Stimulated activated CD8-positive, alpha-beta memory T cell treated with anti-CD3 and anti-CD28 coated beads, Interleukin-7, amount 100 ng/mL, for 24 hours (primary cell): ENCODE data around the gene TMEM132E.
"Not testable (repeated sequence)": the region's sequence is repeated elsewhere in the genome, so short reads cannot be mapped to it uniquely, and the experiment has no call there.

Experiments
- DNase-seq: peaks from one replicate; pipeline ENCODE4 v3.0.0-alpha.2; 2020; ENCODE audit warnings: low read depth

Gene TMEM132E

GRCh38 chr17:34579017-34579946 lies at the start of gene TMEM132E:
TMEM132E (plus strand) TSS chr17:34579582; CDS start chr17:34581077, 1,495 bp downstream.
- no peak for DNase-seq

DNA sequence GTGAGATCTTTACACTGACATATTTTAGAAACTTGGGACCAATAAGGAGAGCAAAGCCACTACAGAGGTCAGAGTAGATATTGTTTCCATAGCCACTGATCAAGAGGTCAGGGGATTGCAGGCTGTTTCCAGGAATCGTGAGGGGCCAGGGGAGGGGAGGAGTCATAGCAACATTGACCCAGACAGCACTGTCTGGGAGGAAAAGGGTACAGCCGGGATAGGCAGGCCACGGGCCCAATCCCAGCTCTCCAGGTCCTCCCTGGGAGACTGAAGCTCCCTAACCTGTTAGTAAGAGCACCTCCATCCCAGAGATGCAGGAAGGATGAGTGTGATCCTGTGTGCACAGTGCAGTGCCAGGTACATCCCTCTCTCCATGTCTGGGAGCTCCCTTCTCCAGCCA lies 48.5 kb upstream of the TMEM132E start:
- no peak for DNase-seq

DNA sequence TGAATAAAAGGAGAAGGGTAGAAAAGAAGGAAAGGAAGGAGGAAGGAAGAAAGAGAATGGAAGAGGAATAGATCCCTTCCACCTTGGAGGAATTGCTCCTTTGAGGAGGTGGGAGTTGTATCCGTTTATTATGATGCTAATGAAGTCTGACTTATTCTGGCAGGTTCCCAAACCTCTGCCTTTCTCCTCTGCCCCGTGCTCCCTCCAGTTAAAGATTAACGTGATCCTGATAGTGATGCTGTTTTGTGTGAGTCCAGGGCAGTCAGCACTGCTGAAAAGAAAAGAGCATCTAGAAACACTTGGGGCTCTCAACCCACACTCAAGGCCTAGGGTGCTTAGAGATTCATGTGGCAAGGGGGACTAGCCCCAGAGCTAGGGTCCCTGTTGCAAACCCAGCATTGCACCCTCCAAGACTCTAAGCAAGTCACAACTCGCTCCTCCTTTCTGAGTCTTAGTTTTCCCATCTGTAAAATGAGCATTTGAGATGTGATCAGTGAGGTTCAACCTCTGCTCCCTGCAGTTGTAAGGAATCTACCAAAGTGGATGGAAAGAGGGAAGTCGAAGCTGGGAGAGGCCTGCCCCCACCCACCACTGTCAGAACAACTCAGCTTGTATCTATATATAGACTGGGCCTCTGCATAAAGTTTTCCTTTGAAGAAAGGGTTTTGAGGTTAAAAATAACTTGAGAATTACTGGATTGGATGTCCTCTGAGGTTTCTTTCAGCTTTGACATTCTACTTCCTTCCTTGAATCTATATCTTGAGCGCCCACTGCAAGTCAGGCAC lies 46.9 kb upstream of the TMEM132E start:
- no peak for DNase-seq

- DNase-seq, result no peak
Observed at GRCh38 chr17:34533806-34534527, 45.4 kb upstream of the TMEM132E start.

- no peak for DNase-seq
Observed at GRCh38 chr17:34537445-34537844, 41.9 kb upstream of the TMEM132E start.

GRCh38 chr17:34538582-34538981 lies 40.8 kb upstream of the TMEM132E start:
- not testable (repeated sequence) for DNase-seq

GRCh38 chr17:34539881-34540280 lies 39.5 kb upstream of the TMEM132E start:
- no peak for DNase-seq

DNA sequence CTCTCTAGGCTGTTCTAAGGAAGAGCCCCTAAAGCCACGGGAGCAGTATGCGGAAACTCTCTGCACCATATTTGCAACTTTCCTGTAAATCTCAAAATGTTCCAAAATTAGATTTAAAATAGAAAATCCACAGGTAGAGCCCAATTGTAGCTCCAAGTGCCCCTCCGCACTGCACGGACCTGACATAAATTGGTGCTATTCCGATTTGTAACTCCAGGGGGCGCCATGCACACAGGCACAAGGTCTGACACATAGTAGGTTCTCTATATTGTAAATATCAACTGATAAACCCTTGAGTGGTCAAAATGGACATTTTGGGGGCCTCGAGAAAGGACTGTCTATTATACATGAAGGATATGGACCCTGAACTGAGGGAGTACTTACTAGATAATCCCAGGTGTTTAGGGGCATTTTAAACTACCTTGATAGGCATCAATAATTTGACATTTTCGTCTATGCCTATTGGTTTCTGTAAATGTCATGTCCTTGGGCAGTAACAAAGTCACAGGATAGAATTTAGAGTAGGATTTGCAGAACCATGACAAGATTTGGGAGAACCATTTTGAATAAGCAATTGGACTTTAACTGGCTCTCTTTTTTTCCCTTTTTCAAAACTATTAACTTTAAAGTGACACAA lies 36.6 kb upstream of the TMEM132E start:
- peak; percentile 21 for DNase-seq

- no peak for DNase-seq
Observed at GRCh38 chr17:34547453-34548063, 31.8 kb upstream of the TMEM132E start.

DNA sequence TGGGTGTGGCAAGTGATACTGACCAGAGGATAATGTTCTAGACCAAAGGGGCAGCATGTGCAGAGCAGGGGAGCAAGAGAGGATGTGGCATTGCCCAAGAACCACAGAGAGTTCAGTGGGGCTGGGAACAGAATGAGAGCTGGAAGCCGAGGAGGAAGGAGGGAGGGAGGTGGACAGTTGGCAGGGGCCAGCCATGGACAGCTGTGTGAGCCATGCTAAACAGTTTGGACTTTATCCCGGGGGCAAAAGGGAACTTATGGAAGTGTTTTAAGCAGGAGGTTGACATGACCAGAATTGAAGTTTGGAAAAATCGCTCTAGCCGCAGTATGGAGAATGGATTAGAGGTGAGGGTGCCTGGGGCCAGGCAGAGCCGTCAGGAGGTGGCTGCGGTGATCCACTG lies 29.4 kb upstream of the TMEM132E start:
- no peak for DNase-seq

DNA sequence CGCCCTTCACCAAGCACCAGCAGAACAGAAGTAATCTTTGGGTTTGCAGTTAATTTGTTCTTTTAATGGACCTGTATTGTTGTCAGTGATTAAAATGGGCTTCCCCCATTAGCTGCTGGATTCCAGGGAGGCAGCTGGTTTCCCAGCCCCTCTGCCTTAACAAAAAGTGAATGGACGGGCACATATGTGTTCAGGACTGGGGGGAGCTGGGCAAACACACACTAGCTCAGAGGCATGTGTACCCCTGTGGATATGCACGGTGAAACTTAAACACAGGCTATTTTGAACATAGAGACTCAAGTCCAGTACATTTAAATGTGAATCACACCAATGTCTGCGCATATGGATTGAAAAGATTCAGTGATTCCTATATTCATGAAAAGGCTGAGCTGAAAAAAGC lies 25.5 kb upstream of the TMEM132E start:
- DNase-seq, result no peak

GRCh38 chr17:34556384-34556783 lies 23.0 kb upstream of the TMEM132E start:
- no peak for DNase-seq

- no peak for DNase-seq
Observed at GRCh38 chr17:34556931-34557330, 22.5 kb upstream of the TMEM132E start.

DNA sequence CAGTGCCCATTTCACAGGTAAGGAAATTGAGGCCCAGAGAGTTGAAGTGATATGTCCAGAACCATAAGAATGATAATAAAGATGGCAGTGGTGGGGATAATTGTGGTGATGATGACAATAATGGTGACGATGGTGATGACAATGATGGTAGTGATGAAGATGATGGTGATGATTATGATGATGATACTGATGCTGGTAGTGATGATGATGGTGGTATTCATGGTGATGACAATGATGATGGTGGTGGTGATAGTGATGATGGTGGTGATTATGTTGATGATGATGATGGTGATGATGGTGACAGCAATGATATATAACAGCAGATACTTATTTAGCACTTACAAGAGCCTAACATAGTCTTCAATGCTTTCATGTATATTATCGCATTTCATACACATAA lies 18.1 kb upstream of the TMEM132E start:
- no peak for DNase-seq

- DNase-seq, result no peak
Observed at GRCh38 chr17:34562387-34562786, 17.0 kb upstream of the TMEM132E start.

- DNase-seq, result no peak
Observed at GRCh38 chr17:34565713-34566112, 13.7 kb upstream of the TMEM132E start.

DNA sequence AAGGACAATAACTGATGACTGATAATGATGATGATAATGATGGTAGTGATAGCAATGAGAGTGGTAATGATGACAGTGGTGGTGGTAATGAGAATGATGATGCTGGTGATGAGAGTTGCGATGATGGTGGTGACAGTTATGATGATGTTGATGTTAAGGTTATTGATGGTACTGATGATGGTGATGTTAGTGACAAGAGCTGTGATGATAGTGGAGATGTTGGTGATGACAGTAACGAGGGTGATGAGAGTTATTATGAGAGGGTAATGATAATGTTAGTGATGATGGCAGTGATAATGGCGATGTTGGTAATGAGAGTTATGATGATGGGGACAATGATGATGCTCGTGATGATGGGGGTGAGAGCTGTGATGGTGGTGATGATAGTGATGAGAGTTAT lies 13.2 kb upstream of the TMEM132E start:
- DNase-seq, result no peak

DNA sequence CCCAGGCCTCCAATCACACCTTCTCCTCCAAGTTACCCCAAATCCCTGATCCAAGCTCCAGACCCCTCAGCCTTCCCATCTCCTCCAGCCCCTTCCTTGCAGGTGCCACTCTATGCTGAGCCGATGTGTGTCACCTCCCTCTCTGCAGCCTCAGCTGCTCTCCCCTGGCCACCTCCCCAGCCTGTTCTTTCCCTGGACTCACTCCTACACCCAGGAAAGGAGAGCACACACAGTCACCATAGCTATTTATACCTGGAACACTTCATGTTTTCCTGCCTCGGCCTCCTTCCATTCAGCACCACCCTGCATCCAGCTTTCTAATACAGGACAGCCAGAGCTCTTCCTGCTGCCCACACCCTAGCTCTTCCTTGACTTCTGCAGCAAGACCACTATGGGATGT lies 12.5 kb upstream of the TMEM132E start:
- DNase-seq, result no peak

DNA sequence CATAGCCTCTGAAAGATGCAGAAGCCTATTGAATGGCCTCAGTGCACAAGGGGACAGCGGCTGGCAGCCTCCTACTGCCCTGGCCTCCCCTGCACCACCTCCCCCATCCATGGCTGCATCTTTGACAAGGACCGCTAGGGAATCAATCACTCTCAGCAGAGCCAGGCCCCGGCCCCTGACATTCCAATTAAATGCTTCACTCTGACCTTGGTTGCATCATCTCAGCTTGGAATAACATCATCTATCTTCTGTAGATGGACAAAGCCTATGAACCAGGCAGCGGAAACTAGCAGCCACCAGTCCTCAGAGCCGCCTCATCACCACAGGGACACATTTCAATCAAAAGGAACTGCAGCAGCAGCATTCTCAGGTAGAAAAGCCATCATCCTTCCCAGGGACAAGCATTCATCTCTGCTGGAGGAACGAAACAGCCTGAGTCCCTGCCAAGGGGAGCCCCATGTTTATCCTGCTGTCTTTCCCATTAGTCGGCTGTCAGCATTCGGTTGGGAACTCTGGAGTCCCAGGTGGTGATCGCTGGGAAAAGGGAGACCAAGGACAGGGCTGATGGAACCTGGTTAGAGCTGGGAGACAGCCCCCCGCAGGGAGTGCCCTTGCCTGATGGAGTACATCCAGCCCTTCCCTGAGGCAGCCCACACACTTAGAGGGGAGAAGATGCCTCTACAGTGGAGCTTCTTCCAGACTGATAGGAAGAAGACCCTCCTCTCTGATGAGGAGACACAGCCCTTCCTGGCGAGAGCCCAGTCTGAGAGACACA lies 11.5 kb upstream of the TMEM132E start:
- DNase-seq, result no peak

DNA sequence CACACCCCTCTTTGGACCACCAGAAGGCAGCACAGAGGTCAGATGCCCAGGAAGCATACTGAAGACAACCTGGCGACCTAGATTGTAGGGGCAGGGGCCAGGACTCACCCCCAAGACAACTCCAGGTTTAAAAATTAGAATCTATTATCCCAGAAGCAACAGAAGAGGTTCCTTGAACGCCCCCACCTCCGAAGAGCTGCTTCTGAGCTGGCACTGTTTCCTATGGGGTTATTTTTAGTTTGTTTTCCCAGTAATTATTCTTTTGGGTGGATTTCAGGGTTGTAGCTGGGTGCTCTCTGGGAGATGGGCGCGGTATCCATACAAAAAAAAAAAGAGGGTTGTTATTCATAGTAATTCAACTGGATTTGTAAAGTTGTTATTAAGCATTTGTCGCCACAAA lies 10.4 kb upstream of the TMEM132E start:
- no peak for DNase-seq

DNA sequence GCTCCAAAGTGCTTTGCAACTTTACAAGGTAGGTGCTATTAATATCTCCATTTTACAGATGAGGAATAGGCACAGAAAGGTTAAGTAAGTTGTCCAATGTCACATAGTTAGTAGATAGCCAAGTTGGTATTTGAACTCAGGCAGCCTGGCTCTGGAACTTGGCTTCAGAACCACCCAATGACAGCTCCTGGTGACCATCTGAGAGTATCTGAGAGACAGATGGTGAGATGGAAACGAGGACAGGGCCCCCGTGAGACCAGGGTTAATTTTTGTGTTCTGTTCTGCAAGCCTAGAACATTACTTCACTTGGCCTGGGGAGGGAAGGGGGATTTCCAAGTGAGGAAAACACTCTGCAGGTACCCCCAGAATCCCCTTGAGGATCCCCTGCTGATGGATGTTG lies 9.8 kb upstream of the TMEM132E start:
- no peak for DNase-seq
